ENCODE data around the gene KIAA0513.
A peak's percentile ranks its signal among the peaks of the same experiment; 100 is the strongest.

KIAA0513 gene

GRCh38 chr16:84996365-84996764 is 31.2 kb upstream of the KIAA0513 start:
- DNase-seq (ENCODE audit: low read depth): no peak
- no peak for TF ChIP-seq CTCF (IDR thresholded peaks at IDR 0.05; ENCODE audit: low read length, missing control alignments)
- no peak overlapping the region for H3K4me3 ChIP-seq (replicated peaks; ENCODE audit: low read depth, low read length)

DNA sequence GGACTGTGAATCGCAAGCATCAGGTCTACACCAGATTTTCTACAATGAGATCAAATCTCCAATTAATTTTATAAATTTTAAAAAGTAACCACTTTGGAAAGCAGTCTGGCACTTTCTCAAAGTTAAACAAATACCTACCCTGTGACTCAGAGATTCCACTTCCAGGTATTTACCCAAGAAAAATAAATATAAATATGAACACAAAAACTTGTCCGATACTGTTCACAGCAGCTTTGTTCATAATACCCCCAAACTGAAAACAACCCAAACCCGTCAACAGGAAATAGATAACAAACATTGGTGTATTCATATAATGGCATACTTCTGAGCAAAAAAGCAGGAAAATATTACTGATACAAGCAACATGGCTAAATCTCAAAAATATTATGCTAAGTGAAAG is 28.4 kb upstream of the KIAA0513 start:
- no peak for TF ChIP-seq CTCF (IDR thresholded peaks at IDR 0.05; ENCODE audit: low read length, missing control alignments)
- peak; percentile 57 for DNase-seq (ENCODE audit: low read depth)
- no peak overlapping the region for H3K4me3 ChIP-seq (replicated peaks; ENCODE audit: low read depth, low read length)

DNA sequence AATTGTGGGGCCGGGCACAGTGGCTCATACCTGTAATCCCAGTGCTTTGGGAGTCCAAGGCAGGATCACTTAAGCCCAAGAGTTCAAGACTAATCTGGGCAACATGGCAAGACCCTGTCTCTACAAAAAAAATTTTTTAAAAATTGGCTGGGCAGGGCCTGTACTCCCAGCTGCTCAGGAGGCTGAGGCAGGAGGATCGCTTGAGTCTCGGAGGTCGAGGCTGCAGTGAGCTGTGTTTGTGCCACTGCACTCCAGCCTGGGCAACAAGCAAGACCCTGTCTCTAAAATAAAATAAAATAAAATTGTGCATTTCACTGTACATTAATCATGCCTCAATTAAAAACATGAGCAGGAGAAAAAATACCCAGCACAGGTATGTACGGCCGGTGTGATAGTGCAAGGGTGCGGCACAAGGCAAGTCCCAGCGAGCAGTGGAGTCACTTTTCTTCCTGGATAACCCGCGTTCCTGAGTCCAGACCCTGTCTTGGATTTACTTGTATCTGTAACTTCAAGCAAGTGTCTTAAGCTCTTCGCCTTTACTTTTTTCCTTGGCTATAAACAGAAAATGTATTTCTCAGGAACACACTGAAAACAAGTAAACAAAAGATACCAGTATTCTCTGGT is 27.6 kb upstream of the KIAA0513 start:
- H3K4me3 ChIP-seq (replicated peaks; ENCODE audit: low read depth, low read length): no peak overlapping the region
- no peak for DNase-seq (ENCODE audit: low read depth)
- no peak for TF ChIP-seq CTCF (IDR thresholded peaks at IDR 0.05; ENCODE audit: low read length, missing control alignments)

GRCh38 chr16:85002099-85002541 is 25.5 kb upstream of the KIAA0513 start:
- H3K4me3 ChIP-seq (replicated peaks; ENCODE audit: low read depth, low read length): no peak overlapping the region
- no peak for DNase-seq (ENCODE audit: low read depth)

GRCh38 chr16:85002608-85003007 is 25.0 kb upstream of the KIAA0513 start:
- DNase-seq (ENCODE audit: low read depth): no peak

More at GRCh38 chr16:85002099-85002541, 25.5 kb upstream of the KIAA0513 start:
- TF ChIP-seq CTCF (IDR thresholded peaks at IDR 0.05; ENCODE audit: low read length, missing control alignments): no peak

DNA sequence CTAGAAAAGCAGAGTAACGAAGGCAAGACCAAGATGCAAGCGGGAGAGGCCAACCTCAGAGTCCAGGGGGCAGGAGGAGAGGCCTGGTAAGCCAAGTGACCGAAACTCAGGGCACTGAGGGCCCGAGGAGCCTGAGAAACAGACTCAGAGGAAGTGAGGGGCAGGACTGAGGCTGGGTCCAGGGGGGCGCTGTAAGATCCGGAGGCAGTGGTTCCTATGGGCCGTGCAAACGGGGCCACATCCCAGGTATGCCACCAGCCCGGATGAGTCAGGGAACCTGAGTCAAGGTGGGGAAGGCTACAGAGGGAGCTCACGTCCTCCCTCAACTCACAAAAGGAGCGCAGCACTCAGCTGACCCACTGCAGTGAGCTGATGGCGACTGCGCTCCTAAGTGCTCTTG is 24.5 kb upstream of the KIAA0513 start:
- TF ChIP-seq CTCF (IDR thresholded peaks at IDR 0.05; ENCODE audit: low read length, missing control alignments): no peak
- no peak overlapping the region for H3K4me3 ChIP-seq (replicated peaks; ENCODE audit: low read depth, low read length)
- DNase-seq (ENCODE audit: low read depth): no peak

More at GRCh38 chr16:85002608-85003007, 25.0 kb upstream of the KIAA0513 start:
- no peak for TF ChIP-seq CTCF (IDR thresholded peaks at IDR 0.05; ENCODE audit: low read length, missing control alignments)
- H3K4me3 ChIP-seq (replicated peaks; ENCODE audit: low read depth, low read length): no peak overlapping the region

Data from fibroblast of pulmonary artery (primary cell).